Measurements from ENCODE around the gene TMBIM1. TPM values are rescaled to one million over a fixed set of nuclear protein-coding genes. Genes with fewer than 3 reads are reported as not detected.

Gene TMBIM1
- total RNA-seq, 1 experiment from 2014 or later: 23.5 TPM

DNA sequence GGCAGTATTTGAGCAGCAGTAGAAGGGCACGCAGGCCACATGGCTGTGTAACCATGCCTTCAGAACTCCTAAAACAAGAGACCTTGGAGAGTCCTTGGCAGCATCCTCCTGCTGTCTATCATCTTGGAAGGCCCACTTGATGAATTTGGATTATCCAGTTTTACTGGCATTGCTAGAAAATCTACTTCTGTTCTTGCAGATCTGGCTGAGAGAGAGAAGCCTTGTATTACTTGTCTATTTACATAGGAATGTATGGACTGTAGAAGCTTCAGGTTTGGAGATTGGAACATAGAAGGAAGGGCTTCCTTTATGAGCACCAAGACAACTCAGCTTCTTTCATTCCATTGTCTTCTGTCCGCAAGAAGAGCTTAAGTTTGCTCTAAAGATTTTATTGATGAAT, 47.6 kb downstream of the TMBIM1 start:
- Mint-ChIP-seq H3K27me3 (ENCODE audit: low read depth) (no peaks in the 10 kb centered on the region), H3K27ac (no peak overlapping the region), H3K36me3 (peaks cover 89% of the 10 kb centered on the region), H3K4me3 (no peak overlapping the region), H3K9me3 (no peaks in the 10 kb centered on the region), H3K4me1 (no peaks in the 10 kb centered on the region)
- DNase-seq (ENCODE audit: low spot score) (no peak), ATAC-seq (no peak)
- TF ChIP-seq, protein P1, sequence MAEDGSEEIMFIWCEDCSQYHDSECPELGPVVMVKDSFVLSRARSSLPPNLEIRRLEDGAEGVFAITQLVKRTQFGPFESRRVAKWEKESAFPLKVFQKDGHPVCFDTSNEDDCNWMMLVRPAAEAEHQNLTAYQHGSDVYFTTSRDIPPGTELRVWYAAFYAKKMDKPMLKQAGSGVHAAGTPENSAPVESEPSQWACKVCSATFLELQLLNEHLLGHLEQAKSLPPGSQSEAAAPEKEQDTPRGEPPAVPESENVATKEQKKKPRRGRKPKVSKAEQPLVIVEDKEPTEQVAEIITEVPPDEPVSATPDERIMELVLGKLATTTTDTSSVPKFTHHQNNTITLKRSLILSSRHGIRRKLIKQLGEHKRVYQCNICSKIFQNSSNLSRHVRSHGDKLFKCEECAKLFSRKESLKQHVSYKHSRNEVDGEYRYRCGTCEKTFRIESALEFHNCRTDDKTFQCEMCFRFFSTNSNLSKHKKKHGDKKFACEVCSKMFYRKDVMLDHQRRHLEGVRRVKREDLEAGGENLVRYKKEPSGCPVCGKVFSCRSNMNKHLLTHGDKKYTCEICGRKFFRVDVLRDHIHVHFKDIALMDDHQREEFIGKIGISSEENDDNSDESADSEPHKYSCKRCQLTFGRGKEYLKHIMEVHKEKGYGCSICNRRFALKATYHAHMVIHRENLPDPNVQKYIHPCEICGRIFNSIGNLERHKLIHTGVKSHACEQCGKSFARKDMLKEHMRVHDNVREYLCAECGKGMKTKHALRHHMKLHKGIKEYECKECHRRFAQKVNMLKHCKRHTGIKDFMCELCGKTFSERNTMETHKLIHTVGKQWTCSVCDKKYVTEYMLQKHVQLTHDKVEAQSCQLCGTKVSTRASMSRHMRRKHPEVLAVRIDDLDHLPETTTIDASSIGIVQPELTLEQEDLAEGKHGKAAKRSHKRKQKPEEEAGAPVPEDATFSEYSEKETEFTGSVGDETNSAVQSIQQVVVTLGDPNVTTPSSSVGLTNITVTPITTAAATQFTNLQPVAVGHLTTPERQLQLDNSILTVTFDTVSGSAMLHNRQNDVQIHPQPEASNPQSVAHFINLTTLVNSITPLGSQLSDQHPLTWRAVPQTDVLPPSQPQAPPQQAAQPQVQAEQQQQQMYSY (CRISPR knock-in tag; IDR thresholded peaks at IDR 0.05): no peak
- TF ChIP-seq IRF2 (CRISPR knock-in tag; IDR thresholded peaks at IDR 0.05; ENCODE audit: borderline replicate concordance, low read depth) (no peak), HMGA2 (CRISPR knock-in tag; IDR thresholded peaks at IDR 0.05) (no peak), FOXJ3 (CRISPR knock-in tag; IDR thresholded peaks at IDR 0.05; ENCODE audit: borderline replicate concordance) (no peak), ZNF219 (CRISPR knock-in tag; IDR thresholded peaks at IDR 0.05; ENCODE audit: borderline replicate concordance) (no peak), FOXK1 (CRISPR knock-in tag; IDR thresholded peaks at IDR 0.05) (no peak), RELA (CRISPR knock-in tag; IDR thresholded peaks at IDR 0.05; ENCODE audit: borderline replicate concordance) (no peak), GABPB1 (CRISPR knock-in tag; IDR thresholded peaks at IDR 0.05) (no peak)
- TF ChIP-seq, protein P2, sequence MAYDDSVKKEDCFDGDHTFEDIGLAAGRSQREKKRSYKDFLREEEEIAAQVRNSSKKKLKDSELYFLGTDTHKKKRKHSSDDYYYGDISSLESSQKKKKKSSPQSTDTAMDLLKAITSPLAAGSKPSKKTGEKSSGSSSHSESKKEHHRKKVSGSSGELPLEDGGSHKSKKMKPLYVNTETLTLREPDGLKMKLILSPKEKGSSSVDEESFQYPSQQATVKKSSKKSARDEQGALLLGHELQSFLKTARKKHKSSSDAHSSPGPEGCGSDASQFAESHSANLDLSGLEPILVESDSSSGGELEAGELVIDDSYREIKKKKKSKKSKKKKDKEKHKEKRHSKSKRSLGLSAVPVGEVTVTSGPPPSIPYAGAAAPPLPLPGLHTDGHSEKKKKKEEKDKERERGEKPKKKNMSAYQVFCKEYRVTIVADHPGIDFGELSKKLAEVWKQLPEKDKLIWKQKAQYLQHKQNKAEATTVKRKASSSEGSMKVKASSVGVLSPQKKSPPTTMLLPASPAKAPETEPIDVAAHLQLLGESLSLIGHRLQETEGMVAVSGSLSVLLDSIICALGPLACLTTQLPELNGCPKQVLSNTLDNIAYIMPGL (CRISPR knock-in tag; IDR thresholded peaks at IDR 0.05): no peak
- TF ChIP-seq, protein P3, sequence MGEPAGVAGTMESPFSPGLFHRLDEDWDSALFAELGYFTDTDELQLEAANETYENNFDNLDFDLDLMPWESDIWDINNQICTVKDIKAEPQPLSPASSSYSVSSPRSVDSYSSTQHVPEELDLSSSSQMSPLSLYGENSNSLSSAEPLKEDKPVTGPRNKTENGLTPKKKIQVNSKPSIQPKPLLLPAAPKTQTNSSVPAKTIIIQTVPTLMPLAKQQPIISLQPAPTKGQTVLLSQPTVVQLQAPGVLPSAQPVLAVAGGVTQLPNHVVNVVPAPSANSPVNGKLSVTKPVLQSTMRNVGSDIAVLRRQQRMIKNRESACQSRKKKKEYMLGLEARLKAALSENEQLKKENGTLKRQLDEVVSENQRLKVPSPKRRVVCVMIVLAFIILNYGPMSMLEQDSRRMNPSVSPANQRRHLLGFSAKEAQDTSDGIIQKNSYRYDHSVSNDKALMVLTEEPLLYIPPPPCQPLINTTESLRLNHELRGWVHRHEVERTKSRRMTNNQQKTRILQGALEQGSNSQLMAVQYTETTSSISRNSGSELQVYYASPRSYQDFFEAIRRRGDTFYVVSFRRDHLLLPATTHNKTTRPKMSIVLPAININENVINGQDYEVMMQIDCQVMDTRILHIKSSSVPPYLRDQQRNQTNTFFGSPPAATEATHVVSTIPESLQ (CRISPR knock-in tag; IDR thresholded peaks at IDR 0.05): no peak
- TF ChIP-seq, protein P4, sequence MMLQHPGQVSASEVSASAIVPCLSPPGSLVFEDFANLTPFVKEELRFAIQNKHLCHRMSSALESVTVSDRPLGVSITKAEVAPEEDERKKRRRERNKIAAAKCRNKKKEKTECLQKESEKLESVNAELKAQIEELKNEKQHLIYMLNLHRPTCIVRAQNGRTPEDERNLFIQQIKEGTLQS (CRISPR knock-in tag; conservative IDR thresholded peaks at IDR 0.05): no peak
- TF ChIP-seq, protein P5, sequence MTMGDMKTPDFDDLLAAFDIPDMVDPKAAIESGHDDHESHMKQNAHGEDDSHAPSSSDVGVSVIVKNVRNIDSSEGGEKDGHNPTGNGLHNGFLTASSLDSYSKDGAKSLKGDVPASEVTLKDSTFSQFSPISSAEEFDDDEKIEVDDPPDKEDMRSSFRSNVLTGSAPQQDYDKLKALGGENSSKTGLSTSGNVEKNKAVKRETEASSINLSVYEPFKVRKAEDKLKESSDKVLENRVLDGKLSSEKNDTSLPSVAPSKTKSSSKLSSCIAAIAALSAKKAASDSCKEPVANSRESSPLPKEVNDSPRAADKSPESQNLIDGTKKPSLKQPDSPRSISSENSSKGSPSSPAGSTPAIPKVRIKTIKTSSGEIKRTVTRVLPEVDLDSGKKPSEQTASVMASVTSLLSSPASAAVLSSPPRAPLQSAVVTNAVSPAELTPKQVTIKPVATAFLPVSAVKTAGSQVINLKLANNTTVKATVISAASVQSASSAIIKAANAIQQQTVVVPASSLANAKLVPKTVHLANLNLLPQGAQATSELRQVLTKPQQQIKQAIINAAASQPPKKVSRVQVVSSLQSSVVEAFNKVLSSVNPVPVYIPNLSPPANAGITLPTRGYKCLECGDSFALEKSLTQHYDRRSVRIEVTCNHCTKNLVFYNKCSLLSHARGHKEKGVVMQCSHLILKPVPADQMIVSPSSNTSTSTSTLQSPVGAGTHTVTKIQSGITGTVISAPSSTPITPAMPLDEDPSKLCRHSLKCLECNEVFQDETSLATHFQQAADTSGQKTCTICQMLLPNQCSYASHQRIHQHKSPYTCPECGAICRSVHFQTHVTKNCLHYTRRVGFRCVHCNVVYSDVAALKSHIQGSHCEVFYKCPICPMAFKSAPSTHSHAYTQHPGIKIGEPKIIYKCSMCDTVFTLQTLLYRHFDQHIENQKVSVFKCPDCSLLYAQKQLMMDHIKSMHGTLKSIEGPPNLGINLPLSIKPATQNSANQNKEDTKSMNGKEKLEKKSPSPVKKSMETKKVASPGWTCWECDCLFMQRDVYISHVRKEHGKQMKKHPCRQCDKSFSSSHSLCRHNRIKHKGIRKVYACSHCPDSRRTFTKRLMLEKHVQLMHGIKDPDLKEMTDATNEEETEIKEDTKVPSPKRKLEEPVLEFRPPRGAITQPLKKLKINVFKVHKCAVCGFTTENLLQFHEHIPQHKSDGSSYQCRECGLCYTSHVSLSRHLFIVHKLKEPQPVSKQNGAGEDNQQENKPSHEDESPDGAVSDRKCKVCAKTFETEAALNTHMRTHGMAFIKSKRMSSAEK (CRISPR knock-in tag; IDR thresholded peaks at IDR 0.05; ENCODE audit: borderline replicate concordance): no peak
- TF ChIP-seq, protein P6, sequence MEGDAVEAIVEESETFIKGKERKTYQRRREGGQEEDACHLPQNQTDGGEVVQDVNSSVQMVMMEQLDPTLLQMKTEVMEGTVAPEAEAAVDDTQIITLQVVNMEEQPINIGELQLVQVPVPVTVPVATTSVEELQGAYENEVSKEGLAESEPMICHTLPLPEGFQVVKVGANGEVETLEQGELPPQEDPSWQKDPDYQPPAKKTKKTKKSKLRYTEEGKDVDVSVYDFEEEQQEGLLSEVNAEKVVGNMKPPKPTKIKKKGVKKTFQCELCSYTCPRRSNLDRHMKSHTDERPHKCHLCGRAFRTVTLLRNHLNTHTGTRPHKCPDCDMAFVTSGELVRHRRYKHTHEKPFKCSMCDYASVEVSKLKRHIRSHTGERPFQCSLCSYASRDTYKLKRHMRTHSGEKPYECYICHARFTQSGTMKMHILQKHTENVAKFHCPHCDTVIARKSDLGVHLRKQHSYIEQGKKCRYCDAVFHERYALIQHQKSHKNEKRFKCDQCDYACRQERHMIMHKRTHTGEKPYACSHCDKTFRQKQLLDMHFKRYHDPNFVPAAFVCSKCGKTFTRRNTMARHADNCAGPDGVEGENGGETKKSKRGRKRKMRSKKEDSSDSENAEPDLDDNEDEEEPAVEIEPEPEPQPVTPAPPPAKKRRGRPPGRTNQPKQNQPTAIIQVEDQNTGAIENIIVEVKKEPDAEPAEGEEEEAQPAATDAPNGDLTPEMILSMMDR (IDR thresholded peaks at IDR 0.05): no peak
- POLR2A ChIA-PET: no interaction called here
- CTCF ChIA-PET: no interaction called here

All from WTC11 (cell line).